Measurements from ENCODE around the gene TCN2. TPM values are rescaled to one million over a fixed set of nuclear protein-coding genes. Genes with fewer than 3 reads are reported as not detected.

The TCN2 gene
- total and polyA plus RNA-seq, 9 of the 15 experiments (the other 6 are each of a cell fraction or from before 2014, with no cell fraction given), result 0.88 to 5.4 (median 1.7) TPM

GRCh38 chr22:30649430-30650007 lies 42.5 kb downstream of the TCN2 start (continued):
- TF ChIP-seq ID3 (CRISPR knock-in tag; IDR thresholded peaks at IDR 0.05) (no peak), ID3 (tag; IDR thresholded peaks at IDR 0.05) (no peak), SNRNP70 (optimal IDR thresholded peaks at IDR 0.05; ENCODE audit: low read depth, low read length) (no peak), MBD2 (IDR thresholded peaks at IDR 0.05; ENCODE audit: borderline replicate concordance, low read depth) (peak; percentile 24; the same call in 1 of the 2 replicates), KAT8 (IDR thresholded peaks at IDR 0.05; ENCODE audit: low read depth) (no peak), TFAP4 (CRISPR knock-in tag; IDR thresholded peaks at IDR 0.05; ENCODE audit: borderline replicate concordance) (0 out of 2 replicates have a peak, but pooled peaks have one; percentile 31), JUN (IDR thresholded peaks at IDR 0.05; ENCODE audit: borderline replicate concordance, low read depth, low read length) (peak; percentile 77; the same call in 1 of the 2 replicates), JUN (CRISPR knock-in tag; IDR thresholded peaks at IDR 0.05; ENCODE audit: borderline replicate concordance) (no peak), PKNOX1 (IDR thresholded peaks at IDR 0.05) (peak; percentile 33; the same call in 1 of the 2 replicates), MLX (CRISPR knock-in tag; conservative IDR thresholded peaks at IDR 0.05) (no peak), ZC3H11A (IDR thresholded peaks at IDR 0.05; ENCODE audit: low read depth, low read length) (no peak), ARID1B (IDR thresholded peaks at IDR 0.05) (peak; percentile 66), ZNF696 (CRISPR knock-in tag; conservative IDR thresholded peaks at IDR 0.05) (no peak)

All from K562 (cell line).